Raji (cell line): ENCODE measurements around the gene GNL2.

Source experiments
- POLR2A ChIP-seq: IDR thresholded peaks from 2 replicates; pipeline ENCODE4 v1.6.1; 2011; ENCODE audit warnings: low read depth, low read length, control low read depth; ENCODE audit not compliant: insufficient read depth

GNL2 gene

GRCh38 chr1:37553927-37554808, 41.6 kb downstream of the GNL2 start, which contains the start of gene SNIP1:
TSS of gene SNIP1 (minus strand) at chr1:37554293. CDS start at chr1:37554229, 64 bp downstream.
- peak; percentile 59 for TF ChIP-seq POLR2A

GRCh38 chr1:37553598-37553926, 42.2 kb downstream of the GNL2 start:
- no peak for TF ChIP-seq POLR2A

- no peak for TF ChIP-seq POLR2A
Observed at GRCh38 chr1:37549341-37549740, 46.4 kb downstream of the GNL2 start.

DNA sequence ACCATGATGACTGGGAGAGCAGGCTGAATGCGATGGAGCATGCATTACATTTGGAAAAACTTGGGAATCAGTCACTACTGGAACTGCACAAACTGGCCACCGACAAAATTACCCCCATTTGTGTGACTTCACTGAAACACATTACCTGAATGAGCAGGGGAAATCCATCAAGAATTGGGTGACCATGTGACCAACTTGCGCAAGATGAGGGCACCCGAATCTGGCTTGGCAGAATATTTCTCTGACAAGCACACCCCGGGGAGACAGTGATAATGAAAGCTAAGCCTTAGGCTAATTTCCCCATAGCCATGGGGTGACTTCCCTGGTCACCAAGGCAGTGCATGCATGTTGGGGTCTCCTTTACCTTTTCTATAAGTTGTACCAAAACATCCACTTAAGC, 50.7 kb downstream of the GNL2 start:
- TF ChIP-seq POLR2A, result no peak

DNA sequence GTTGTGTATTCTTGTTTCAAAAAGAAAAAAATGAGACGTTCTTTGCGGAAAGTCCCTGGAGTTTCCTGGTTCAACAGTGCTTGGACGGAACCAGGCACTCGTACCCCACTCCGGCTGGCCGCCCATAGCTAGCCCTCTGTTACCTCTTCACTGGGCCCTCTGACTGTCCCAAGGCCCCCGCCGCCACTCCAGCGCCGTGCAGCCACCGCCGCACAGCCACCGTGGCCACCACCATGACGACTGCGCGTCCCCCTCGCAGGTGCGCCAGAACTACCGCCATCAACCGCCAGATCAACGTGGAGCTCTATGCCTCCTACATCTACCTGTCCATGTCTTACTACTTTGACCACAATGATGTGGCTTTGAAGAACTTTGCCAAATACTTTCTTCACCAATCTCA, 51.2 kb downstream of the GNL2 start:
- TF ChIP-seq POLR2A, result no peak

DNA sequence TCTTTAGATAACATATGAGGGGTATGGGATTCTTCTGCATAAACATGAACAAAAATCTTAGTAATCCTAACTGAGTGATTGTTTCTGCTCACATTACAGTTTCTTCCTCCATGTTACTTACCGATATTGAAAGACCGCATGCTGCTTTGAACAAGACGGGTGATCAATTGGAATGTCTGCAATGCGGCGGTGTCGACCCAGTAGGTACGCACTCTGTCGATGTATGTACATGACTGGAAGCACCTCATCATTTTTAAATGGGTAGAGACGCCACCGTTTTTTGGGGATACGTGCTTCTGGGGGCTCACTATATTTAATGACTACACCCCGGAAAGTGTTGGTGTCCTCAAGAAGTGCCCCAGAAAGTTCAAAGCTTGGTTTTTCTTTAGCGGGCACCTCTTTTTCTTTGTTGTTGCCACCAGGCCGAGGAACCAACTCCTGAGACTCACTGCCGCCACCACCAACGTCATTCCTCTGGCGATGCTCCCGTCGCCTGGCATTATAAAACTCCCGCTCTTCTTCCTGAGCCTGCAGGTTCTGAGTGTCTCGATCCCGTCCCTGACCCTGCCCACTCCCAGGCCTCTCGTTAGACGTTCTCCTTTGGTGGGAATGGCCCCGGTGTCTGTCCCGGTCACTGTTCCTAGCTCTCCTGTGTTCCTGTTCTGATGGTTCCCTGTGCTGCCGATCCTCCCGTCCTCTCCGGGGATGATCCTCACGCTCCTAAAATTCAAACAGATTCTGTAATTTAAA, 55.5 kb downstream of the GNL2 start:
- no peak for TF ChIP-seq POLR2A

DNA sequence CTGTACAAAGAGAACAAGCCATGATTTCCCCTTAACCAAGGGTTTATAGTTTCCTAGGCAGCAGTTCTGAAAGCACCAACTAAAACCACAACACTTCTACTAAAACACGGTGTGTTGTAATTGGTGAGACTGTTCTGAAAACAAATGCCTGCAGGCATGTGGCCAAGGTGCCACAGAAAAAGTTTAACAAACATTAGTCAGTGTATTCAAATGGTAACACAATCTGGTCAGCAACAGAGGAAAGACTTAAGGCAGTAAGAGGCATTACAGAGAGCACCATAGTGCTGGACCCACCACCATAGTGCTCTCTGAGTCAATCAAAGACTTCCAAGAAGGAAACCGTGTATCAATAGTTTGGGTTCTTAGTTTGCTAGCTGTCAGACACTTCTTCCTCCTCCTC, 58.4 kb downstream of the GNL2 start:
- no peak for TF ChIP-seq POLR2A

- TF ChIP-seq POLR2A, result no peak
Observed at GRCh38 chr1:37533317-37534093, 62.2 kb downstream of the GNL2 start.

- no peak for TF ChIP-seq POLR2A
Observed at GRCh38 chr1:37519613-37520012, 76.1 kb downstream of the GNL2 start.

DNA sequence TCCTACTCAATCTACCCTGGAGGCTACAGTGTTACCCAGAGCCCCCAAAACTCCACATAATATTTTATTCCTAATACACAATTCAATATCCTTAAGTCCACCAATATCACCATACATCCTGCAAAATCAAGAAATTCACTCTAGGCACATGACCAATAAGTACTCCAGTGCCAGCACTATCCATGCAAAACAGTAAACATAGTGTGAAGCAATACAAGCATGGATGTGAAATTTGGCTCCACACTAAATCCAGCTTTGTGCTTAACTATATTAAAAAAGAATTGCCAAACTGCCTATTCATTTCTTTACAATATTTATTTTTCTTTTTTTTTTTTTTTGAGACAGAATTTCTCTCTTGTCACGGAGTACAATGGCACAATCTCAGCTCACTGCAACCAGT, 78.2 kb downstream of the GNL2 start:
- no peak for TF ChIP-seq POLR2A
